Measurements from ENCODE around the gene TPRG1. TPM values are rescaled to one million over a fixed set of nuclear protein-coding genes. Genes with fewer than 3 reads are reported as not detected.

The TPRG1 gene
- total and polyA plus RNA-seq, 5 donors = 2.1 to 5.2 (median 5.0) TPM

GRCh38 chr3:189355481-189356201 is 183.9 kb downstream of the TPRG1 start:
- DNase-seq (no peak), ATAC-seq (peak; percentile 55 to 67)
- Histone ChIP-seq H3K4me1 (ENCODE audit: control insufficient read depth, insufficient read depth, low read length) (no peaks in the 10 kb centered on the region), H3K27me3 (ENCODE audit: control insufficient read depth, insufficient read depth) (no peaks in the 10 kb centered on the region), H3K4me3 (ENCODE audit: low read length) (no peak overlapping the region), H3K27ac (ENCODE audit: low read length) (peak overlapping the region; percentile 57), H3K9me3 (ENCODE audit: control insufficient read depth, low read length) (no peaks in the 10 kb centered on the region)
- intact Hi-C loops (cut with DNase I) = no loop called here
- 57% methylated on average over 6 of the region's 6 CpGs for WGBS

GRCh38 chr3:189360291-189360690 is 188.5 kb downstream of the TPRG1 start:
- Histone ChIP-seq H3K4me3 (ENCODE audit: low read length) (no peak overlapping the region), H3K27ac (ENCODE audit: low read length) (no peak overlapping the region), H3K4me1 (ENCODE audit: control insufficient read depth, insufficient read depth, low read length) (no peaks in the 10 kb centered on the region), H3K9me3 (ENCODE audit: control insufficient read depth, low read length) (no peaks in the 10 kb centered on the region), H3K27me3 (ENCODE audit: control insufficient read depth, insufficient read depth) (no peaks in the 10 kb centered on the region)
- intact Hi-C loops (cut with DNase I) = no loop called here
- DNase-seq (no peak), ATAC-seq (no peak)
- 76% methylated on average over 5 of the region's 5 CpGs for WGBS

GRCh38 chr3:189361103-189361835 is 189.5 kb downstream of the TPRG1 start:
- no peaks in the 10 kb centered on the region for H3K9me3 ChIP-seq (ENCODE audit: control insufficient read depth, low read length)
- H3K27ac ChIP-seq (ENCODE audit: low read length) = no peak overlapping the region
- no peaks in the 10 kb centered on the region for H3K4me1 ChIP-seq (ENCODE audit: control insufficient read depth, insufficient read depth, low read length)
- ATAC-seq = no peak
- intact Hi-C loops (cut with DNase I) = no loop called here
- 64% methylated on average over 2 of the region's 2 CpGs for WGBS
- no peaks in the 10 kb centered on the region for H3K27me3 ChIP-seq (ENCODE audit: control insufficient read depth, insufficient read depth)
- no peak for DNase-seq
- no peak overlapping the region for H3K4me3 ChIP-seq (ENCODE audit: low read length)

- Histone ChIP-seq H3K4me1 (ENCODE audit: control insufficient read depth, insufficient read depth, low read length) (no peaks in the 10 kb centered on the region), H3K27me3 (ENCODE audit: control insufficient read depth, insufficient read depth) (no peaks in the 10 kb centered on the region), H3K9me3 (ENCODE audit: control insufficient read depth, low read length) (no peaks in the 10 kb centered on the region), H3K4me3 (ENCODE audit: low read length) (no peak overlapping the region), H3K27ac (ENCODE audit: low read length) (no peak overlapping the region)
- ATAC-seq (peak; percentile 51 to 75), DNase-seq (peak in 2 of 3 donors; percentile 13 to 45)
- 45% methylated on average over 3 of the region's 3 CpGs for WGBS
- intact Hi-C loops (cut with DNase I) = no loop called here
These were observed 192.0 kb downstream of the TPRG1 start for GRCh38 chr3:189363590-189364255.

GRCh38 chr3:189365609-189366564 is 194.1 kb downstream of the TPRG1 start:
- H3K9me3 ChIP-seq (ENCODE audit: control insufficient read depth, low read length) = no peaks in the 10 kb centered on the region
- no peak for DNase-seq
- no peaks in the 10 kb centered on the region for H3K27me3 ChIP-seq (ENCODE audit: control insufficient read depth, insufficient read depth)
- no peak overlapping the region for H3K27ac ChIP-seq (ENCODE audit: low read length)
- 54% methylated on average over 3 of the region's 3 CpGs for WGBS
- H3K4me3 ChIP-seq (ENCODE audit: low read length) = no peak overlapping the region
- no peak for ATAC-seq
- no peaks in the 10 kb centered on the region for H3K4me1 ChIP-seq (ENCODE audit: control insufficient read depth, insufficient read depth, low read length)
- intact Hi-C loops (cut with DNase I) = no loop called here

GRCh38 chr3:189368384-189368783 is 196.6 kb downstream of the TPRG1 start:
- ATAC-seq = no peak
- no peak overlapping the region for H3K4me3 ChIP-seq (ENCODE audit: low read length)
- WGBS = 79% methylated on average over 4 of the region's 4 CpGs

GRCh38 chr3:189369636-189370035 is 197.9 kb downstream of the TPRG1 start:
- H3K9me3 ChIP-seq (ENCODE audit: control insufficient read depth, low read length) = no peaks in the 10 kb centered on the region
- H3K4me3 ChIP-seq (ENCODE audit: low read length) = no peak overlapping the region
- 84% methylated on average over 5 of the region's 5 CpGs for WGBS
- H3K4me1 ChIP-seq (ENCODE audit: control insufficient read depth, insufficient read depth, low read length) = no peaks in the 10 kb centered on the region
- no peaks in the 10 kb centered on the region for H3K27me3 ChIP-seq (ENCODE audit: control insufficient read depth, insufficient read depth)
- no peak overlapping the region for H3K27ac ChIP-seq (ENCODE audit: low read length)
- no peak for DNase-seq
- ATAC-seq = no peak
- intact Hi-C loops (cut with DNase I) = no loop called here

More at GRCh38 chr3:189368384-189368783, 196.6 kb downstream of the TPRG1 start:
- Histone ChIP-seq H3K27ac (ENCODE audit: low read length) (no peak overlapping the region), H3K4me1 (ENCODE audit: control insufficient read depth, insufficient read depth, low read length) (no peaks in the 10 kb centered on the region), H3K9me3 (ENCODE audit: control insufficient read depth, low read length) (no peaks in the 10 kb centered on the region), H3K27me3 (ENCODE audit: control insufficient read depth, insufficient read depth) (no peaks in the 10 kb centered on the region)
- intact Hi-C loops (cut with DNase I) = no loop called here
- DNase-seq = no peak

GRCh38 chr3:189372243-189372642 is 200.5 kb downstream of the TPRG1 start:
- WGBS = 39% methylated on average over 3 of the region's 3 CpGs
- no peak overlapping the region for H3K4me3 ChIP-seq (ENCODE audit: low read length)
- DNase-seq (no peak), ATAC-seq (no peak)
- H3K27me3 ChIP-seq (ENCODE audit: control insufficient read depth, insufficient read depth) = no peaks in the 10 kb centered on the region
- H3K9me3 ChIP-seq (ENCODE audit: control insufficient read depth, low read length) = no peaks in the 10 kb centered on the region
- H3K27ac ChIP-seq (ENCODE audit: low read length) = no peak overlapping the region
- intact Hi-C loops (cut with DNase I) = no loop called here
- no peaks in the 10 kb centered on the region for H3K4me1 ChIP-seq (ENCODE audit: control insufficient read depth, insufficient read depth, low read length)
